ENCODE measurements around the gene WDR49. TPM values are rescaled to one million over a fixed set of nuclear protein-coding genes. Genes with fewer than 3 reads are reported as not detected.

Gene WDR49
- total and polyA plus RNA-seq, 10 of the 15 experiments (the other 5 are each of a cell fraction or from before 2014, with no cell fraction given): 0.05 to 0.15 TPM; not detected in 8

- ChIA-PET SMC1A (ENCODE audit: uncharacterized antibody, unreplicated experiment) (no interaction called here), POLR2A (no interaction called here), RAD21 (ENCODE audit: unreplicated experiment) (no interaction called here), CTCF (no interaction called here)
- Histone ChIP-seq H3K4me1 (ENCODE audit: control insufficient read depth, insufficient read depth, low read length) (no peaks in the 10 kb centered on the region), H3K27ac (ENCODE audit: control insufficient read depth, insufficient read depth) (no peak within 1 kb of the TSS), H3K27me3 (replicated peaks in 1 of 2; ENCODE audit: control insufficient read depth in 2 of 2, insufficient read depth in 2 of 2, low read length in 1 of 2) (no peaks in the 10 kb centered on the region), H3K79me2 (ENCODE audit: control insufficient read depth, insufficient read depth, low read length) (no peaks in the 10 kb centered on the region), H4K20me1 (ENCODE audit: control insufficient read depth, insufficient read depth) (no peaks in the 10 kb centered on the region), H3K9me3 (replicated peaks; ENCODE audit: control insufficient read depth, insufficient read depth, low read length) (no peaks in the 10 kb centered on the region), H3K4me2 (ENCODE audit: control insufficient read depth, insufficient read depth) (no peak within 1 kb of the TSS), H2AFZ (ENCODE audit: control insufficient read depth, low read depth, low read length) (no peak within 1 kb of the TSS), H3K4me3 (no peak within 1 kb of the TSS), H3K36me3 (ENCODE audit: control insufficient read depth in 2 of 2, insufficient read depth in 2 of 2, low read length in 1 of 2) (no peaks in the 10 kb centered on the region), H3K9ac (ENCODE audit: control insufficient read depth, insufficient read depth, low read length) (no peak within 1 kb of the TSS)
- BruUV-seq (replicated peaks): no TSS peak
- no peak for DNase-seq (ENCODE audit: low read depth, low spot score)
- TF ChIP-seq ZBTB40 (IDR thresholded peaks at IDR 0.05; ENCODE audit: borderline replicate concordance): no peak
- TF ChIP-seq EP300 (IDR thresholded peaks at IDR 0.05; ENCODE audit: borderline replicate concordance in 1 of 2, control insufficient read depth in 1 of 2, low read depth in 2 of 2, low read length in 2 of 2): no peak
- TF ChIP-seq ZZZ3 (IDR thresholded peaks at IDR 0.05; ENCODE audit: control insufficient read depth, insufficient read length, low read depth): no peak
- TF ChIP-seq SREBF1 (IDR thresholded peaks at IDR 0.05; ENCODE audit: low read length): no peak
- no peak for TF ChIP-seq USF2 (IDR thresholded peaks at IDR 0.05; ENCODE audit: borderline replicate concordance, low read depth, low read length)
- TF ChIP-seq DPF2 (IDR thresholded peaks at IDR 0.05): no peak
- TF ChIP-seq SMAD1 (IDR thresholded peaks at IDR 0.05; ENCODE audit: low read depth, partially characterized antibody): no peak
- intact Hi-C loops (cut with micrococcal nuclease; ENCODE audit: unreplicated experiment): no loop called here
- 27% methylated on average over 4 of the region's 4 CpGs for WGBS (ENCODE audit: insufficient coverage, insufficient replicate concordance, low lambda C conversion rate, missing lambda C conversion rate)
- no peak for ATAC-seq
- no peak for FAIRE-seq
- in situ Hi-C loops (cut with MboI): no loop called here
These were observed 179.9 kb downstream of the WDR49 start, which contains the start of gene SERPINI2 for GRCh38 chr3:167473863-167474262. SERPINI2 (minus strand) TSS chr3:167474042; CDS start chr3:167471834, 2,208 bp downstream.
